ENCODE data around the gene NPB. TPM values are rescaled to one million over a fixed set of nuclear protein-coding genes. Genes with fewer than 3 reads are reported as not detected.
"Not testable (repeated sequence)": the region's sequence is repeated elsewhere in the genome, so short reads cannot be mapped to it uniquely, and the experiment has no call there.

NPB gene
- total and polyA plus RNA-seq, 2 experiments from 2014 or later = 2.3 to 6.6 TPM

DNA sequence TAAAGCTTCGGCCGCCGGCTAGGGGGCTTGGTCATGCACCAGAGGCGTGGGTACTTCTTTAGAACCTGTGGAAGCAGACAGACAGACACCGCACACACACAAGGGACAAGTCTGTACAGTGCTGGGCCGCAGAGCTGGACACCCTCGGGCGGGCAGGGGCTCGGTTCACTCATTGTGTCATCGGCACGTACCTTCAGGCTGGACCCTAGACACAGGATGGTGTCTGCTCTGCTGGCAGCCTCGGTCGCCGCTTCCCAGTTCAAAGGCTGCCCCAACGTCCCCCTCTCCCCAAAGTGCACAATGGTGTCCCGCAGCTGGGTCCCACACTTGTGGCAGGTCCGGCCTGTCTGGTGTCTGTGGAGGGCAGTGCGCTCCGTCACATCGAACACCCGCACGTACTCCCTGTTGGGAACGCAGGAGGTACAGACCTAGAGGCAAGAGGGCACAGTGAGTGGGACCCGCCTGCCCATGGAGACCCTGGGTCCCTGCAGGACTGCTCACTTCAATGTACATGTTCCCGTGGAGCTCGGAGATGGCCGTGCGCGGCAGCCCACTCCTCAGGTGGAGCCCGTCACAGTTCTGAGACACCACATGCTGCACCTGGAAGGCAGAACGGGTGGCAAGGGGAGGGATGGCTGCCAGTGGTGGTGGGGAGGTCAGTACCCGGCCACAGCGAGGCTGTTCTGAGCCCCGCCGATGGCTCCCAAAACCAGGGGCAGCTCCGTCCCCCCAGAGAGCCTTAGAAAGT is 12.2 kb downstream of the NPB start:
- Histone ChIP-seq H3K36me3 (peaks cover 13% of the 10 kb centered on the region), H3K4me3 (no peak overlapping the region), H3K4me1 (ENCODE audit: low read depth) (peaks cover 20% of the 10 kb centered on the region), H3K9me3 (ENCODE audit: low read depth) (no peaks in the 10 kb centered on the region), H3K27me3 (no peaks in the 10 kb centered on the region), H3K27ac (no peak overlapping the region)
- no peak for TF ChIP-seq CTCF (IDR thresholded peaks at IDR 0.05; ENCODE audit: low read depth, low read length)
- DNase-seq (ENCODE audit: low read depth in 1 of 2, low spot score in 1 of 2) = no peak

- no peaks in the 10 kb centered on the region for H3K9me3 ChIP-seq (ENCODE audit: low read depth)
- H3K36me3 ChIP-seq = peaks cover 13% of the 10 kb centered on the region
- H3K27ac ChIP-seq = no peak overlapping the region
- peaks cover 13% of the 10 kb centered on the region for H3K4me1 ChIP-seq (ENCODE audit: low read depth)
- no peak for TF ChIP-seq CTCF (IDR thresholded peaks at IDR 0.05; ENCODE audit: low read depth, low read length)
- no peak for DNase-seq (ENCODE audit: low read depth in 1 of 2, low spot score in 1 of 2)
- no peak overlapping the region for H3K4me3 ChIP-seq
- H3K27me3 ChIP-seq = no peaks in the 10 kb centered on the region
Measured at GRCh38 chr17:81915331-81915730, 13.3 kb downstream of the NPB start.

DNA sequence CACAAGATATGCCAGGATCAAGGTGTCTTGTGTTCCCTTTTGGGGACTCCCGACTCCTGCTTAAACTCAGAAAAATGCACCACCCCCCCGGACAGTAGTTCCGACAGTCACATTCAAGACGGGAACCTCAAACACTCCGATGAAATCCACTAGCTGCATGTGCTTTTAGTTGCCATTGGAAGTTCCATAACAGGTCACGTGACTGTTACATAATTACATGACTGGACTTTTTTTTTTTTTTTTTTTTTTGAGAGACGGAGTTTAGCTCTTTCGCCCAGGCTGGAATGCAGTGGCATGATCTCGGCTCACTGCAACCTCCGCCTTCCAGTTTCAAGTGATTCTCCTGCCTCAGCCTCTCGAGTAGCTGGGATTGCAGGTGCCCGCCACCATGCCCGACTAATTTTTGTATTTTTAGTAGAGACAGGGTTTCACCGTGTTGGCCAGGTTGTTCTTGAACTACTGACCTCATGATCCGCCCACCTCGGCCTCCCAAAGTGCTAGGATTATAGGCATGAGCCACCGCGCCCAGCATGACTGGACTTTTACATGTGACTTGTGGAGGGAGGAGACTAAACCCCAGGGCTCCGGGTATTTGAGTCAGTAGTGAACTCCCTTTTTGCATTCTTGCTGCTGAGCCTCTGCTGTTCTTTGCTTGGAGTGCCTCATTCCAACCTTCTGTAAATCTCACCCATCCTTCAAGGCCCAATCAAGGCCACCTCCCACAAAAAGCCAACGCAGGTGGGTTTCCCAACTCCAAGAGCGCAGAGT is 14.4 kb downstream of the NPB start:
- H3K27me3 ChIP-seq = no peaks in the 10 kb centered on the region
- no peak overlapping the region for H3K27ac ChIP-seq
- no peak overlapping the region for H3K4me3 ChIP-seq
- H3K9me3 ChIP-seq (ENCODE audit: low read depth) = no peaks in the 10 kb centered on the region
- H3K4me1 ChIP-seq (ENCODE audit: low read depth) = peaks cover 12% of the 10 kb centered on the region
- DNase-seq (ENCODE audit: low read depth in 1 of 2, low spot score in 1 of 2) = no peak
- H3K36me3 ChIP-seq = peaks cover 13% of the 10 kb centered on the region
- no peak for TF ChIP-seq CTCF (IDR thresholded peaks at IDR 0.05; ENCODE audit: low read depth, low read length)

- TF ChIP-seq CTCF (IDR thresholded peaks at IDR 0.05; ENCODE audit: low read depth, low read length) = no peak
- peaks cover 15% of the 10 kb centered on the region for H3K4me1 ChIP-seq (ENCODE audit: low read depth)
- H3K27ac ChIP-seq = peak within 1 kb of the TSS; percentile 30
- H3K36me3 ChIP-seq = peaks cover 19% of the 10 kb centered on the region
- no peaks in the 10 kb centered on the region for H3K9me3 ChIP-seq (ENCODE audit: low read depth)
- H3K27me3 ChIP-seq = no peaks in the 10 kb centered on the region
- H3K4me3 ChIP-seq = peak within 1 kb of the TSS; percentile 99
- peak; percentile 75 to 87 for DNase-seq (ENCODE audit: low read depth in 1 of 2, low spot score in 1 of 2)
Measured at GRCh38 chr17:81917565-81918332, 15.7 kb downstream of the NPB start, which contains the start of gene SIRT7. SIRT7 (minus strand) TSS chr17:81918176; CDS start chr17:81918131, 45 bp downstream.

DNA sequence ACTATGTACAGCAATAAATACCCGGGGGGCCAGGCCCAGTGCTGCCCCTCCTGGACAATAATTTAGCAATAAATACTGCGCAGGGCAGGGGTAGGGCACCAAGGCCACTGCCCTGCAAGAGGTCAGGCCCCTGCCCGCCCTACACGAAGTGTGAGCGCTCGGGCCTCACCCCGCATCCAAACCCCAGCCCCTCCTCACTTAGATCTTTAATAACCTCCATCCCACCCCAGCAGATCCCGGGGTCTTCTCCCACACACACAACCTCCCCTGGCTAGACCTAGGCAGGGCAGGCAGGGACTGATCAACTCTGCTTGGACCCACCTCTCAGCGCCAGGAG is 16.3 kb downstream of the NPB start:
- DNase-seq (ENCODE audit: low read depth in 1 of 2, low spot score in 1 of 2); H3K27me3 ChIP-seq; H3K9me3 ChIP-seq (ENCODE audit: low read depth): not testable (repeated sequence)
- peak overlapping the region; percentile 99 for H3K4me3 ChIP-seq
- peaks cover 15% of the 10 kb centered on the region for H3K36me3 ChIP-seq
- H3K27ac ChIP-seq = peak overlapping the region; percentile 30
- peaks cover 18% of the 10 kb centered on the region for H3K4me1 ChIP-seq (ENCODE audit: low read depth)

Data from cardiac muscle cell (in vitro differentiated cells and primary cell).